HK-2 (cell line): ENCODE data around the gene HMCN2.

Source experiments
- DNase-seq: peaks from one replicate; pipeline ENCODE4 v3.0.0-alpha.2; 2018; ENCODE audit not compliant: unreplicated experiment

Gene HMCN2

DNA sequence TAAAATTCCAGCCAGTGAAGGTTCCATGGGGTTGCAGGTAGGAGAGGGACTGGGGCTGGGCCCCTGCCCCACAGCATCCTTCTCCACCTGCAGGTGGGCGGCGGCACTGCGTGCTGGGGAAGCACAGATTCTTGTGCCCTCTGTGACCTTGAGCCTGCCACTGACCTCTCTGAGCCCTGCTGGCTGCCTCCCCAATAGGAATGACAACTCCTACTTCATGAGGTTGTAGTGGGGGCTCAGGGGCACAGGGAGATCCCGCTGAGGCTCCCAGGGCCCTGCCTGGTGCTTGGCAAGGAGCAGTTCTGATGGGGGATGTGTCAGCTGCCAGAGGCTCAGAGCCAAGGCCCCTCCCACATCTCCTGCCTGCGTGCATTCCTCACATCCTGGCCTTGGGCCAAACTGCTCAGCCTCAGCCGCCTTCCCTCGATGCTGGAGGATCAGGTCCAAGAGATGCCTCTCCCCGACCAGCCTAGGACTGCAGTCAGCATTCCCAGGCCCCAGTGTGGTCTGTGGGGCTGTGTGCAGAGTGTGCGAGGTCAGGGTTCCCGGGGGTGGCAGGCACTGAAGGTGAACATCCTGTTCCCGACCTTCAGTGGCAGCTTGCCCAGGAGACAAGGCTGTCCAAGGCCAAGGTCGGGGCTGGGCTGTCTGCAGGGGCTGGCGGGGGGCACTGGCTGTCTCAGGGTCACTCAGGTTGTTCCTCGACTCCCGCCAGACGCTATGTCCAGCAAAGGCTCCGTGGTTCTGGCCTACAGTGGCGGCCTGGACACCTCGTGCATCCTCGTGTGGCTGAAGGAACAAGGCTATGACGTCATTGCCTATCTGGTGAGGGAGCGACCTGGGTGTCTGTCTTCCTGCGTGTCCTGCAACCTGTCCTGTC is 186.2 kb downstream of the HMCN2 start:
- peak; percentile 90 for DNase-seq

DNA sequence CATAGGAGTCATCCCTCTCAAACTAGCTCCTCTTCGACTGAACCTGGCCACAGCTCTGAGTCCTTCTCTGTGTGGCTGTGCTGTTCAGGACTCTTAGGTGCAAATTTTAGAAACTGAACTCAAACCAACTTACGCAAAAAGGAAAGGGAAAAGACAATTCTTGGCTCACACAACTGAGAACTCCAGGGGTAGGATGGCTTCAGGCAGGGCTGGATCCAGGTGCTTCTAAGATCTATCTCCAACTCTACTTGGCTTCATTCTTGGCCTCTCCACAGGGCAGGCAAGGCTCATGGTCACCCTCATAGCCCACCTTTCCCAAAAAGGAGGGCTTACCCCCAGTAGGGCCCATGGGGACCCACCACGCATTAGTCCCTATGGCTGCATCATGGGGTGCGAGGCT is 187.3 kb downstream of the HMCN2 start:
- no peak for DNase-seq

DNA sequence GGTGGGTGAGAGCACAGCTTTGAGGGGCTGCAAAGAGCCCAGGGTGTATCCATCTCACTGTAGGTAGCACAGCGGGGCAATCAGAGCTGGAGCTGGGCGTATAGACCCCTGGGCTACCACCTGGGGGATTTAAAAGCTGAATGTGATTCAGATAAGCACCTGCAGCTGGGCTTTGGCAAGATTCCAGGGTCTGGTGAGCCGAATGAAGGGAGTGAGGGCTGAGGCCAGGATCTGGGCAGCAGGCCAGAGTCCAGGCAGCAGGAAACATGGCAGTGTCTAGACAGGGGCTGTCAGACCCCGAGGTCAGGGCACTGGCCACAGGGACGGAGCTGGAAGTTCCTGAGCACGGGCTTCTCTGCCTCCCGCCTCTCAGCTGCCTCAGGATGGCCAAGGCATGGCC is 187.9 kb downstream of the HMCN2 start:
- peak; percentile 26 for DNase-seq

DNA sequence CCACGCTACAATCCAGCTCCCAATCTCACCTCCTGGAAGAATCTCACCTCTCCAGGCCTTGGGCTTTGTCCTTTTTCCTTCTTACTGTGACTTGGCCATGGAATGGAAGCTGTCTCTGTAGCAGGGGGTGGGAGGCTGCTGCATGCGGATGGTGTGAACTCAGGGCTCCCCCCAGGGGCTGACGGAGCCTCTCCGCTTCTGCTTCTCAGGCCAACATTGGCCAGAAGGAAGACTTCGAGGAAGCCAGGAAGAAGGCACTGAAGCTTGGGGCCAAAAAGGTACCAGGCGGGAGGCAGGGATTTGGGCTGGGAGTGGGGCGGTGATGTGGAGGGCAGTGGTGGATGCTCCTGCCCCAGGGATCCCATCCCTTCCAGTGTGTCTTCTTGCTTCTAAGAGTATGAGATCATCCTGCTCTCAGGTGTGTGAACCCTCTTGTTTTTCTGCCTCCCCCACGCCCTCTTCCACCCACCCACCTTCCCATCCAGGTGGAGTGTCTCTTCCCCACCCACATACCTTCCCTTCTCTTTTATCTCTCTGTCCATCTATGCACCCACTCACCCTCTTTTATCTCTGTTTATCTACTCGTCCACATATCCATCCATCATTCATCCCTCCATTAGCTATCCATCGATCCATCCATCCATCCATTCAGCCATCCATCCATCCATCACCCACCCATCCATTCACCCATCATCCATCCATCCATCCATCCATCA is 188.7 kb downstream of the HMCN2 start:
- no peak for DNase-seq

DNA sequence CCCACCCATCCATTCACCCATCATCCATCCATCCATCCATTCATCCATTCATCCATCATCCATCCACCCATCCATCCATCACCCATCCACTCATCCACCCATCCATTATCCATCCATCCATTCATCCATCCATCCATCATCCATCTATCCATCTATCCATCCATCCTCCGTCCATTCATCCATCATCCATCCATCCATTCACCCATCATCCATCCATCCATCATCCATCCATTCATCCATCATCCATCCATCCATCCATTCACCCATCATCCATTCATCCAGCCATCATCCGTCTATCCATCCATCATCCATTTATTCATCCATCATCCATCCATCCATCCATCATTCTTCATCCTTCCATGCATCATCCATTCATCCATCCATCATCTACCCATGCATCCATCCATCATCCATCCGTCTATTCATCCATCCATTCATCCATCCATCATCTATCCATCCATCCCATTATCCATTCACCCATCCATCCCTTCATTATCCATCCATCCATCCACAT is 189.3 kb downstream of the HMCN2 start:
- DNase-seq, result no peak

DNA sequence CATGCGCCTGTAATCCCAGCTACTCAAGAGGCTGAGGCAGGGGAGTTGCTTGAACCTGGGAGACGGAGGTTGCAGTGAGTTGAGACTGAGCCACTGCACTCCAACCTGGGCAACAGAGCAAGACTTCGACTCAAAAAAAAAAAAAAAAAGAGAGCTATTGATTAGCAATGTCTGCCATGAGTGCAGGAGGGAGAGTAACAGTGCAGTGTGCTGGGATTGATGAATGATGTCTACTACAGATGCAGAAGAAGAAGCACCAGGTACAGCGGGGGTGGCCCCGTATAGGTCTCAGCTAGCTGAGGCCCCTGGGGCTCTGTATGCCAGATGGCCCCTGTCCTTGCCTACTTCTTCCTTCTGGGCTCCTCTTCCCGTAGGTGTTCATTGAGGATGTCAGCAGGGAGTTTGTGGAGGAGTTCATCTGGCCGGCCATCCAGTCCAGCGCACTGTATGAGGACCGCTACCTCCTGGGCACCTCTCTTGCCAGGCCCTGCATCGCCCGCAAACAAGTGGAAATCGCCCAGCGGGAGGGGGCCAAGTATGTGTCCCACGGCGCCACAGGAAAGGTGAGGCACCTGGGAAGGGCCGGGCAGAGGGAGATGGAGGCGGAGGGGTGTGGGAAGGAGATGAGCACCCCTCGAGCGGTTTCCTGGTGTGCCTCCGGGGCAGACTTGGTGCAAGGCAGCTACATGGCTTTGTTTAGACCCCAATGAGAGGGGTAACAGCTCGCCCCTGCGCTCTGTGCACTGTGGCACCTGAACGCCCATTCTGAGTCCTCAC is 192.7 kb downstream of the HMCN2 start:
- DNase-seq, result no peak

DNA sequence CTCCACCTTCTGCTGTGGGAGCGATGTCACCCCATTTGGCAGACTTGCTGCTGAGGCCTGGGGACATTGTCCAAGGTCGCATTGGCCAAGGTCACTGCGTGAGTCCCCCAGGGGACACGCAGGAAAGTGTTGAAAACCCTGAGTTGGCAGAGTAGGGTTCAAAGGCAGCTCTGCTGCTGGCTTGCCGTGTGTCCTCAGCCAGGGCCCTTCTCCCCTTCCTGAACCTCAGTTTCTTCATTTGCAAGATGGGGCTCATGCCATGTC is 193.2 kb downstream of the HMCN2 start:
- no peak for DNase-seq

DNA sequence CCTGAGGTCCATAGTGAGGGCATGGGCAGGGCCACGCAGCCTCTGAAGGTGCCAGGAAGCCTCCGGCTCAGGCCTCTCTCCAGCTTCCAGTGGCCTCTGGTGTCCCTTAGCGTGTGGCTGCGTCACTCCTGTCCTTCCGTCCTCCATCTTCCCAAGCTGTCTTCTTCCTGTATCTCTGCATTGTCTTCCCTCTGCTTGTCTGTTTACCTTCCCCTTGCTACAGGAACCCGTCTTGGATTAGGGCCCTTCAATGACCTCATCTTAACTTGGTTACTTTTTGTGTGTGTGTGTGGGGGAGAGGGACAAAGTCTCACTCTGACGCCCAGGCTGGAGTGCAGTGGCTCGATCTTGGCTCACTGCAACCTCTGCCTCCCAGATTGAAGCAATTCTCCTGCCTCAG is 193.6 kb downstream of the HMCN2 start:
- DNase-seq, result no peak

DNA sequence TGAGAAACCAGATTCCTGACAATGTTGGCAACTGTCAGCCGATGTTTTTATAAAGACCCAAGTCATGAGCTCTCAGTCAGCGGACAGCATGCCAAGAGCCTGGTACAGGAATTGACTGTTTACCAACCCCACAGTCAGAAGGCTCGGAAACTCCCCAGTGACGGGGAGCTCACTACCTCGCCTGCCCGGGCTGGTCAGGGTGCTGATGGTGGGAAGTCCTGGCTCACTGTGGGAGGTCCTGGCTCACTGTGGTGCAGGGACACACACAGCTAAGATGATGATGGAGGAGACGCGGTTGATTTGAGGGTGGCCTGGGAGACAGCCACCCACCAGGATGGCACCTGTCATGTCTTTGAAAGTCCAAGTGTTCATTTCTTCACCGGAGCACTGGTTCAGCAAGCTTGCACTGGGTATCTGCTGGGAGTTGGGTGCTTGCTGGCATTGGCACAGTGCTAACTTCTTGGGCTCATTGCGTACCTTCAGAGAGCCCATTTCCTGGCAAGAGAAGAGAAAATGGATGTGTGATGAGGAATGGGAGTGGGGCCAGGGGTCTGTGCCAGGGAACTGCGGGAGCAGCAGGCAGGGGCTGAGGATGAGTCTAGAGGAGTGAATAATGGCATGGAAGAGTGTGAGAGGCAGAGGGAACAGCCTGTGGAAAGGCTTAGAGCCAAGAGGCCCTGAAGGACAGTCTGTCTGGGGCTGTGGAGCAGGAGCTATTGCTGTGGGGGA is 194.5 kb downstream of the HMCN2 start:
- no peak for DNase-seq

DNA sequence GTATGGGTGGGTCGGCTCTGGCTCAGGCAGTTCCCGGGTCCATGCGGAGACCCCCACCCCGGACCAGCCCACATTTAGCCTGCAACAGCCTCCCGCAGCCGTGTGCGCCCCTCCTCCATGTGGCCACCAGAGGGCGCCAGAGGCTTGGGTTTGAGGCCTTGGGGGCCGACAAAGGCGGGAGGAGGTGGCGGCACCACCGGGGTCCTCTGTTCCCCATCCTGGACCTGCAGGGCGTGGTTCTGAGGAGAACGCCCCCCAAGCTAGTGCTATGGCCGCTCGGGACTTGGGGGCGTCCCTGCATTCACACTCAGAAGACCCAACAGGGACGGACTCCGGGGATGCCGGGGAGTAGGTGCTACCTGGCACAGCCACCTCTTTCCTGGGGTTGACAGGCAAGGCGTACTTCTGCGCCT is 195.7 kb downstream of the HMCN2 start:
- peak; percentile 69 for DNase-seq

DNA sequence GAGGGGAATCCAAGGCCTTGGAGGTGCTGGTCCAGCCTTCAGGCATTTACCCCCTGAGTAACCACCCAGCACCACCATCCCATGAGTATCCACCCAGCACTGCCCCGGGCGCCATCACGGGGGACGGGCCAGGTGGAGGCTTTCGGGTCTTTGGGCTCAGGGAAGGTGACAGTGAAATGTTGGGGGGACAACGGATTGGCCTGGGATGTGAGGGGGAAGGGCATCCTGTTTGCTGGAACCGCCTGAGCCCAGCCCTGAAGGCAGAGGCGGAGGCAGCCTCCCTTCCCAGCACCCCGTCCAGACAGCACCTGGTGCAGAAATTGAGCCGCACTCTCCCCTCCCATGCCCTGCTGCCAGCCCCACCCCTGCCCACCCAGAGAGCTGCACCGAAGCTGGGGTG is 196.2 kb downstream of the HMCN2 start:
- no peak for DNase-seq

DNA sequence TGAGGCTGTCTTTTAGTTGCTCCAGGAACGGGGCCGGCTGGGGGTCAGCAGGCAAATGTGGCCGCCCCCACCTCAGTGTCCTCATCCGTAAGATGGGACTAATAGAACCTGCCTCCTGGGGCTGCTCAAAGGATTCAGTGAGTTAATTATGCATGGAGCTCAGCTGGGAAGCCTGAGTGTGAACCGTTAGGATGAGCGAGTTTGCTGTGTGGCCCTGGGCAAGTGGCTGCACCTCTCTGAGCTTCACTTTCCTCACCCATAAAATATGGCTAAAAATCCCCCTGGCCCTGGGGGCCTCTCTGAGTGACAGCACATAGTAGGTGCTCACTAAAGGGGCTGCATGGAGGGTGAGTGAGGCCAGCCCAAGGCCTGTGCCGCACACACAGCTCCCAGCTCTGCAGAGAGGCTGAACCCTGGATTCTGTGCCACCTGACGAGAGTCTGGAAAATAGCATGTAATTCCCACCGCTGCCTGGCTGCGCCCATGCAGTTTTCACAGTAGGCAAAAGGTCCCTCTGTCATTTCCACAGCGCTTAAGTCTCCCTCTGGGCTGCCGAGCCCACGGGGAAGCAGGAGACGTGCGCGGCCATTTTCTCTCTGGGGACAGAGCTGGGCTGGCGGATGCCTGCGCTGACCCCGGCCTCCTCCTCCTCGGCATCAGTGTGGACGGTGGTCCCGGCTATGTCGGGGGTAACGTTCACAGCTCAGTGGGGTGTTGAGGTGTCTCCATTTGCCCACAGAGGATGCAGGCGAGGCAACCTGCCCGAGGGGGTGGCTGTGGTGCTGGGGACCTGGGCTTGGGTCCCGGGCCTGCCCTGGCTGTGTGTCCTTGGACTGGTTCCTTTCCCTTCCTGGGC is 197.4 kb downstream of the HMCN2 start:
- DNase-seq, result no peak

DNA sequence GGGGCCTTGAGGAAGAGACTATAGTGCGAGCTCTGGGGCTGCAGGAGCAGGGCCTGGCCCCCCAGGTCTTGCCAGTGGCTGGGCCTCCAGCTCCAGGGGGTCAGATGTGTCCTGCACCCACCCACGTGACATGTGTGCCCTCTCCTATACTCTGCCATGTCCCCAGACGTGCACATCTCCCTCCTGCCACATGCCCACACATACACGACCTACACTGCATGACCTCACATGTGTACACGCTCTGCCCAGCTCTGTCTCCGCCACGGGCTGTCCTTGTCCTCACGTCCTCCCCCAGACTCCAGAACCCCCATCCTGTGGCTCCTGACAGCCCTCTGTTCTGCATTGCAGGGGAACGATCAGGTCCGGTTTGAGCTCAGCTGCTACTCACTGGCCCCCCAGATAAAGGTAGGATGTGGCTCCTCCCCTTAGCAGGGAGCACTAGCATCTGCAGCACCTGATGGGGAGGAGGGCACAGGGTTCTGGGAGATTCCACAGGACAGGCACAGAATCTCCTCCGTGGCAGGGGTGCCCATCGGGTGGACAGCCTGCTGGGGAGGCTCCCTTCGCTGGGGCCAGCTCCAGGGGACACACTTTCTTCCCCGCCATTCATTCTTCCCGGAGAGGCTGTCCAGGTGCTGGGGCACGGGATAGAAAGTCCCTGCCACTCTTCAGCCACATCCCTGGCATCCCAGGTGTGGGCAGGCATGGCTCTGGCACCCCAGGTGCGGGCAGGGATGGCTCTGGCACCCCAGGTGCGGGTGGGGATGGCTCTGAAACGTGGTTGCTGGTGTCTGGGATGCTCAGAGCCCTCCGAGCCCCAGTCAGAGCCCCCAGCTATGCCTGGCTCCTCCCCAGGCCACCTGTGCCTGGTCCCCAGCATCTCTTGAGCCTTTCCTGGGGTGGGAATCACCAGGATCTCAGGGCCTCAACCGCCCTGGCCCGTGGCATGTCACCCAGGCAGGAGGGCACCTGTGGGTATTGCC is 198.5 kb downstream of the HMCN2 start:
- no peak for DNase-seq

DNA sequence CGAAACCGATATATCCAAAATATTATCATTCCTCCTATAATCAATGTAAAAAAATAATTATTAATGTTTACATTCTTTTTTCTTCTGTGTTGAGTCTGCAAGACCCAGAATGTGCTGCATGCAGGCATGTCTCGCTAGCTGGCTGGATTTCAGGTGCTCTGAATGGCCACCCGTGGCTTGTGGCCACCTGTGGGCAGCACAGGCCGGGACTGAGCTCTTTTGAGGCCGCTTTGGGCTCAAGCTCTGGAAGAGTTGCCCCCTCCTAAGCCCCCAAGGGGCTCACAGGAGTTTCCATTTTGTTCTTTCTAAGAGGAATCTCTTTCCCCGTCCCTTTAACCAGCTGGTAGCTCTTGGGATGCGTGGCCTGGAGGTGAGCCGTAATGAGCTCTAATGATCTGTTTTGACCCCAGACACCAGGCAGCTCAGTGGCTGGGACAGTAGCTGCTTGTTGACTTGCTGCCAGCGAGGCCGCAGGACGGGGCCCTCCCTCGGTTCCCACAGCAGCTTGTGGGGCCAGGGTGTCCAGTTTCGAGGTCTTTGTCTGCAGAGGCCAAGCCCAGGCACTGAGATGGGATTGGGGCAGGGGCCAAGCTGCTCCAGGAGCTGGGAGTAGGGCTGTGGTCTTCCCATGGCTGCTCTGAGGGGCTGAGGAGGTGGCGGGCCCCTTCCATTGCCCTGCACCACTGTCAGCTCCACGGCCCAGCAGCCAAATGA is 200.0 kb downstream of the HMCN2 start:
- DNase-seq, result no peak

DNA sequence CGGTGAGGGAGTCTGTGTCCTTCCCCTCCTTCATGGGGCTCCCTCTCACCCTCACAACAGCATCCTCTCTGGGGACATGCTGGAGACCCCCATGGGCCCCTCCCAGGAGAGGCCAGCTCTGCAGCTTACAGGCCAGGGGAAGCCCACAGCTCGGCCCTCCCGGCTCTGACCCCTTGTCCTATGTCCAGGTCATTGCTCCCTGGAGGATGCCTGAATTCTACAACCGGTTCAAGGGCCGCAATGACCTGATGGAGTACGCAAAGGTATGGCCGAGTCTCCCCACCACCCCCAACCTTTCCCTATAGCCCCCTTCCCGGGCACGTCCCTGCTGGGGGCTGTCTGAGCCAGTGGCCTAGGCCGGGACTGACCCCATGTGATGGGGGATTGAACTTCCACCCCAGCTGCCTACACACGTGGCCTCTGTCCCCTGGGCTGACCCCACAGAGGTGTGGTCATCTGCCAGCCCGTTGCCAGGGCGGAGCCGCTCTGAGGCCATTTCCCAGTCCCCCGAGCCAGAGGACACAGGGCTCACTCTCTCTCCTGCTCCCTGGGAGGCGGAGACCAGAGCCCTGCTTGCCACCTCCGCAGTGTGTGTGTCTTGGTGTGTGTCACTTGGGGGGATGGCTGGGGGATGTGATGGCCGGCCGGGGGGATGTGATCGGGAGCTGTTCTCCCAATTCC is 201.1 kb downstream of the HMCN2 start:
- DNase-seq, result no peak

DNA sequence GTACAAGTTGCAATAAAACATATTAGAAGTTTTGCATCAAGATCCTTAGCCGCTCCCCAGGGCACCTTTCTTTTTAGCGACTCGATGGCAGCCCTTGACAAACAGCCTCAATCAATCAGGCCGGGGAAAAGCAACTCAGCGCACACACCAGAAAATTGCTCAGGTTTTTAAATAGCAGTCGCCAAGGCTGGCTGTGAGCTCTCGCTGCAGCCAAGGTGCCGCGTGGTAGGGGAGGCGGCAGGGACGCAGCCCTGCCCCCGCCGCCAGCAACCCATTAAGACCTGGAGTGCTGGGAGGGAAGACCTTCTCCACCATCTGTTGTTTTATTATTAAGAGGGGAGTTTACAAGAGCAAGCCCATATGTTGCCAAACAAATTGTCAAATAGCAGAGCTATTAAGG is 201.8 kb downstream of the HMCN2 start:
- DNase-seq, result no peak

DNA sequence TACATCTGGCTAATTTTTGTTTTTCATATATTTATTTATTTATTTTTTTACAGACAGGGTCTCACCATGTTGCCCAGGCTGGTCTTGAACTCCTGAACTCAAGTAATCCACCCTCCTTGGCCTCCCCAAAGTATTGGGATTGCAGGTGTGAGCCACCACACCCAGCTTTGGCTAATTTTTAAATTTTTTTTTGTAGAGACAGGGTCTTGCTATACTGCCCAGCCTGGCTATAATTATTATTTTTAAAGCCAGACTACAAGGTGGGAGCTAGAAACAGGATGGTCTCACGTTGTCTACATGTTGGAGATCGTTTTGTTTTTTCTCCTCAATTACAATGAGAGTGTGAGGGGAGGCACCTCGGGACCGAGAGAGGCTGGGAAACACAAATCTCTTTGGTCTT is 203.0 kb downstream of the HMCN2 start:
- DNase-seq, result no peak

DNA sequence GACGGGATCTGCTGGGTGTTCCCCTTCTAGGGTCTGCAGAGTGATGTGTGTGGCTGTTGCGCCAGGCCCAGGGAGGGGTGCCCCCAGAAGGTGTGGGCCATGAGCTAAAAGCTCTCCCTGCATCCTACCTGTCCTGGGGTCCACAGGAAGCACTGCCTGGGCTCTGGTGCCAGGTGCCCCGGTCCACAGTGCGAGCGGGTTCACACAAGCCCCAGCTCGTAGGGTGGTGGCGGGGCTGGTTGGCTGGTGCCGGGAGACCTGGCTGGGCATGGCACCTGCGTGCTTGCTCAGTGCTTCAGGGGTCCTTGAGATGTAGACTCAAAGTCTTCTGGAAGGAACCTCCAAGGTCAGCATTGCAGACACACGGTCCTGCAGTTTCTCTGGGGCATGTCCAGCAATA is 204.7 kb downstream of the HMCN2 start:
- DNase-seq, result no peak
